EH (cell line): ENCODE measurements around the gene CCDC68.

Experiments used
- DNase-seq: peaks from one replicate; pipeline ENCODE4 v3.0.0-alpha.2; 2015; ENCODE audit warnings: low read depth

Gene CCDC68

DNA sequence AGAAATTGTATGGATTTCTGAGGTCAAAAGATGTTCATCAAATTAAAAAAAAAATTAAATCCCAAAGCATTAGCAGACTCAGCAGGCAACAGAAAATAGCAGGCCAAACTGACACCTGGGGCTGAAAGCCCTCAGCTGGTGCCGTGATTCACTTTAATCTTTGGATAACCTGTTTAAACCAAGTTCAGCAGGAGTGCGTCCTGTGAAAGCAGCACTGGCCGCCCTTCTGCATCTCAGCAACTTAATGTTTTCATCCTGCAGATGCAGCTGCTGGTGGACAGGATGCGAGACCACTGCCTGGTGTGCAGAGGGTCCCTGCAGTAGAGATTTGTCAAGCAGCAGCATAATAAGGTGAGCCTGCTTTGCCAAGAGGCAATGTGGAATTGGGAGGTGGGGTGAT is 41.2 kb downstream of the CCDC68 start:
- no peak for DNase-seq

DNA sequence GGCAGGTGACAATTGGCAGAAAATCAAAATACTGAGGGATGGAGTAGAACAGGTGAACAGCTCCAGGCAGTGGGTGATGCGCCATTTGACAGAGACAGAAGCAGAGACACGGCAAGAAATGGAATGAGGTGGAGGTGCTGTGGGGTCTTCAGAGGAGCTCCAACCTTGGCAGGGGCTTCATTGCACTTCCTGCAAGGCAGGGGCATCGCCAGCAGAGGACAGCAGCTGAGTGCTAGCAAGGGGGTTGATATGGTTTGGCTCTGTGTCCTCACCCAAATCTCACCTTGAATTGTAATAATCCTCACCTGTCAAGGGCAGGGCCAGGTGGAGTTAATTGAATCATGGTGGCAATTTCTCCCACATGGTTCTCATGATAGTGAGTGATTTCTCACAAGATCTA is 42.8 kb downstream of the CCDC68 start:
- DNase-seq, result no peak

DNA sequence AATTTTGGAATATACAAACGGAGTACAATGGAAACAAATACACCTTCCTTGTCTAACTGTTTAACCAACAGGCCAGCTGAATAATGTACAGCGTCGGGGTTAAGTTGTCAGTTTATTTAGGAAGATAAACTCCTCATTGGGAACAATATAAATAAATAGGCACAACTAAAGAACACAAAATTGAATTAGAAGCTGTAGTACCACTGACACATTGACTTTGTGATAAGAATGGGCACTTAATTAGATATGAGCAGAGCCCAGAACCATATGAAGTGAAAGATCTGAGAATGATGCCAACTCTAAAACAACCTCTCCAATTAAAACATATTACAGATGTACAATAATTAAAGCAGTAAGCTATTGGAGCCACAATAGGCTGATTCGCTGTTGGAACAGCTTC is 44.4 kb downstream of the CCDC68 start:
- DNase-seq, result no peak

DNA sequence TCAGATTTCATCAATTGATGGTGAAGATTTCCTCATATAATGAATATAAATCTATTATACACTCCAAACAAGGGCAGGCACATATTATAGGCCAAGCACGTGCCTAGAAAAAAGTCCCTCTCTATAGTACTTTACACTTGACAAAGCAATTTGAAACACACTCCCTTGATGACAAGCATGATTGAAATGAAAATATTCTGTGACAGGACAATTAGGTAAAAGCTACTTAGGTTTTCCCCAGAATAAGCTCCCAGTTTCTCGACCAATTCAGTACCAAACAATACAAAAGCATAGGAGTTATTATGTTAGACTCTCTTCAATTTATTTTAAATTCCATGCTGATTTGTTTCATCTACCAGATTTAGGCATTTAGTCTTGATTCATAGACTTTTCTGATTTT is 47.7 kb downstream of the CCDC68 start:
- no peak for DNase-seq

DNA sequence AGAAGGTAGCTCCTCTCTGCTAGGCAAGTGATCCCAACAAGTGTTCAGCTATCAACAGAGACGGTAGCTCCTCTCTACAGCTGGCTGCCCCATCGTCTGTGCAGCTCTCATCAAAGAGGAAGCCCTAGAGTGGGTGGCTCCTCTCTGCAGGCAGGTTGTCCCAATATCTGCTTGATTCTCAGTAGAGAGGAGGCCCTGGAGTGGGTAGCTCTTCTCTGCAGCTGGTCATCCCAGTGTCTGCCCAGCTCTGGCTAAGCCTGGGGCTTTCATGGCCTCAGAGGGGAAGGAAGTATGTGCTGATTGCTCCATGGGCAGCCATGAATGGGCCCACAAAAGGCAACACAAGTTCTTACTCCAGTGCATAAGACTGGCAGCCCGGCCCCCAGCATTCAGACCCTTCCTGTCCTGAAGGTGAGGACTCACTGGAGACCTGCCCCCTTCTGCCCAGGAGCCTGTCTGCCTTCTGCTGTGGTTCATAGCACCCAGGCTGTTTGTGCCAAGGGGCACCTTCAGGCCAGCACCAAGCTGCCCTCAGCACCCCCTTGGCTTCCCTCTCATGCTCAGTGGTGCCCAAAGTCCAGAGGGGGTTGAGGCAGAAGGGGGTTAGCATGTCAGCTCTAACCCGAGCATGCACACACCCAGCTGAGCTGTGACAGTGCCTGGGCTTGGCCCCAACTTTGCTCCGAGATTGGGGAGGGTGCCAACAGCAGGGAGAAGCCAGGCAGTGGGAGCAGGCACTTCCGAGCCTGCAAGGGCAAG is 48.9 kb downstream of the CCDC68 start:
- DNase-seq, result no peak

DNA sequence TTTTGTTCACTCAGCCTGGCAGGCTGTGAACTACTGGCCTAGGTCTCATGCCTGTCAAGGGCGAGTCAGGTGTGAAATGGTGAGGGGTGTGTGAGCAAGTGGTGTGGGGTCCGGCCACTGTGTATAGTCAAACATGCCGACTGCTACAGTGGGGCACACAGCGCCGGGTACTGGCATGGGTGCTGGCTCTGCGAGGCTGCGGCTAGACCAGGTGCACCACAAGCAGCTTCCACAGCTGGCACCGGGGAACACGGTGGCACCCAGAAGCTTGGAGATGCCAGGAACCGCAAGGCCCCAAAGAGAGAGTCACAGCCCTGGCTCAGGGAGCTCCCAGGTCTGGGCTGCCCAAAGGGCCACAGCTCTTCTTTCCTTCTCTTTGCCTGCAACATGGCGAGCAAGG is 49.7 kb downstream of the CCDC68 start:
- no peak for DNase-seq

DNA sequence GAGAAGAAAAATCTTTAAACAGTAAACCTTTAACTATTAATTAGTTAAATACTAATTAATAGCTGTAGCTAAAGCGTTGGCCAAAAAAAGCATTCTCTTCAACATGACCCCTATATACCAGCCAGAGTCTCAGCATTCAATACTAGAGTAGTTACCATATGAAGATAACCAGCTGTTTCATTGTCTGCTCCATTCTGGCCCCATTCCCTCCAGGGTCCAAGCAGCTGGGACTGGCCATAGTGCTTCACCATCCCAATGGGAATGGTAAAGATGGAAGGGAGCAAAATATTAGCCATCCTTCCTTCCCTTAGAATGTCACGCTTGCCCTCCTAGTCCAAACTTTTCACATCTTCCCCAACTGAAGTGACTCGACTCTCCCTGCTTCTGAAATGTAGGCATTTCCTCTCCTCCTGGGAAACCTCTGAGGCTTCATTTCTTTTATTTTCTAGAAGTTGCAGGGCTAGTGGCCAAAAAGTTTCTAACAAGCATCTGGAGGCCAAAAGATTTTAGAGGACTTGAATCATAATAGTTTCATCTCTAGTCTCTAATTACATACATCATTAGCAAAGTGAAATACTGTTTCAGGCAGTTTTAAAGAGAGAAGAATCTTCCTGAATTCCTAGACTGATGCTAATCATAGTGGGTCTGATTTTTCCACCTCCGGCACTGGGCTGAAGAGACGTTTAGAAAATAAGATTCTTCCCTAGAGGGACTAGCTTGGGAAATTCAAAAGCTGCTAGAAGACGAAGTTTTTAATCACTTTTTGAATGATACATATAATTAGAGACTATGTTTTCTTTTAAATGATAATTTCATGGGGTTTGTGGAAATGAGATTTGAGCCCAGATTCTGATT is 52.7 kb downstream of the CCDC68 start:
- DNase-seq, result peak; percentile 79

DNA sequence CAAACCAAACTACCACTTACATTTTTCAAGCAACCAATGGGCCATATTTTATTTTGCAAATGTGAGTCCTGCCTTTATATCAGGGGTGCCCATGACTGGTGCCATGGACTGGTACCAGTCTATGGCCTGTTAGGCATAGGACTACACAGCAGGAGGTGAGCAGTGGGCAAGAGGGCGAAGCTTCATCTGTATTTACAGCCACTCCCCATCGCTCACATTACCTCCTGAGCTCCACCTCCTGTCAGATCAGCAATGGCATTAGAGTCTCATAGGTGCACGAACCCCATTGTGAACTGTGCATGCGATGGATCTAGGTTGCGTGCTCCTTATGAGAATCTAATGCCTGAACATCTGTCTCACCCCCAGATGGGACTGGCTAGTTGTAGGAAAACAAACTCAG is 53.6 kb downstream of the CCDC68 start:
- DNase-seq, result no peak

DNA sequence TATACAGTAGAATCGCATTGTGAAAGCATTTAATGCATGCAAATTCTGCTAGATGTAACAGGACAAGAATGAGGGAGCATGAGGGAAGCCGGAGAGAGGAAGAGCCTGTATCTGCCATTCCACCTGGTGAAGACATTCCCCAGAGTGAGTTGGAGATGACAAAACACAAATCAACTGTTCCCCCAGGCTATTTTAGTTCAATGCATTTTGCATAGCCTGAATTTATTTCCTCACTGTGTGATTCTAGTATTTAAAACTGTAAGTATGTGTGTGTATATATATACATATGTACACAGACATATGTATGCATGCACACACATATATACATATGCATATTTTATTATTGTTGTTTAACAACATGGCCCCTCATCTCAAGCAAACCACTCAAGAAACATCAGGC is 54.7 kb downstream of the CCDC68 start:
- no peak for DNase-seq

DNA sequence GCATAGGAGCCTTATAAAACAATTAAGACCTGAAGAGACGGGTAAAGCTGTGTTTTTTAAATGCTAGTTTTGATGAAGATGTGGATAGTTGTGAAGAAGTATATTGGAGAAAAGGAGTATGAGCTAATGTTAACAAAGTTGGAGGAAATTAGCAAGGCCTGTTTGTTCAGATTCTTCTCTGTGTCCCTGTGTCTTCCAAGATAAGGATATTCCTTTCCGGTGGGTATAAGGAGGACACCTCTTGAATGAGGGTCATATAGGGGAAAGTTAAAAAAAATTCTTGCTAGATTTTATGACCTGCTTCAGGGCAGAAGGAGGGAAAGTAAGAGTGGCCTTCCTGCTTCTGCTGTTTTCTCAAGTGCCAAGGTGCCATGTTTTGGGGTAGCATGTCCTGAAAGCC is 59.0 kb downstream of the CCDC68 start:
- DNase-seq, result no peak

DNA sequence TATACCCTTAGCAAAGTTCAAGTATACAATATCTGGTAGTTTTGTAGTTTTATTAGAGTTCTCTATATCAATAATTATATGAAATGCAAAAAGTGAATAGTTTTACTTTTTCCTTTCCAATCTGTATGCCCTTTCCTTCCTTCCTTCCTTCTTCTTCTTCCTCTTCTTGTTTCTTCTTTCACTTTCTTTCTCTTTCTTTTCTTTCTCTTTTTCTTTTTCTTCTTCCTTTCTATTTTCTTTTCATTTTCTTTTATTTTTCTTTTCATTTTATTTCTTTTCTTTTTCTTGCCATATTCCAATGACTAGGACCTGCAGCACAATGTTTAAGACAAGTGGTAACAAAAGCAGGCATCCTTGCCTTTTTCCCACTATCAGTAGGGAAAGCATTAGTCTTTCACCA is 59.8 kb downstream of the CCDC68 start:
- no peak for DNase-seq

DNA sequence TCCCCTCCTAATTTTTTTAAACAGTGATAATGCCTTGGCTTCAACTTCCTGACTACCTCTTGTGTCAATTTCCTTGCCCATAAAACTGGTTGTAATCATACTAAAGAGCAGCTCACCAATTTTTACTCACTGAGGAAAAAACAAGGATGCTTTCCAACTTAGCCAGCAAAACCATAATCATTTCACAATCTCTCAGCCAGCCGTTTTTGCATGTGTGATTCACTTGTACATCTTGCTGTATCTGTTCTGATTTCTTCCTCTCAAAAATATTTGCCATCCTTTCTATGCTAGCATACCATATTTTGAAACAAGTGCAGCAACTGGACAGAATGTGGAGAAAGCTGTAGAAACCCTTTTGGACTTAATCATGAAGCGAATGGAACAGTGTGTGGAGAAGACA is 70.3 kb downstream of the CCDC68 start:
- peak; percentile 55 for DNase-seq

DNA sequence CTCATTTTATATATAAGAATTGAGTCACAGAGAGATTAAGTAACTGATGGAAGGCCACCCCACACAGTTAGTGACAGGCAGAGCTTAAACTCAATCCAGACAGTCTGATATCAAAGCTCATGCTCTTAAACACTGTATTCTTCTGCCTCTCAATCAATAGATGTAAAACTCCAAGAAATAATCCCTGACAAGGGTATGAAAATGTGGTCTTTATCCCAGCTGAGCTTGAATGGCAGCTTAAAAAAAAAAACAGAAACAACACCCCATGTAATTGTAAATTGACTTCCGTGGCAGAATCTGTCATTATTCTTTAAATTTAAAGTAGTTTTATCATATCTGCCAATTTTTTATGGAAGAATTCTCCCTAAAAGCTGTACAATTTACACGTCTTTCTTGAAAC is 70.9 kb downstream of the CCDC68 start:
- DNase-seq, result no peak

DNA sequence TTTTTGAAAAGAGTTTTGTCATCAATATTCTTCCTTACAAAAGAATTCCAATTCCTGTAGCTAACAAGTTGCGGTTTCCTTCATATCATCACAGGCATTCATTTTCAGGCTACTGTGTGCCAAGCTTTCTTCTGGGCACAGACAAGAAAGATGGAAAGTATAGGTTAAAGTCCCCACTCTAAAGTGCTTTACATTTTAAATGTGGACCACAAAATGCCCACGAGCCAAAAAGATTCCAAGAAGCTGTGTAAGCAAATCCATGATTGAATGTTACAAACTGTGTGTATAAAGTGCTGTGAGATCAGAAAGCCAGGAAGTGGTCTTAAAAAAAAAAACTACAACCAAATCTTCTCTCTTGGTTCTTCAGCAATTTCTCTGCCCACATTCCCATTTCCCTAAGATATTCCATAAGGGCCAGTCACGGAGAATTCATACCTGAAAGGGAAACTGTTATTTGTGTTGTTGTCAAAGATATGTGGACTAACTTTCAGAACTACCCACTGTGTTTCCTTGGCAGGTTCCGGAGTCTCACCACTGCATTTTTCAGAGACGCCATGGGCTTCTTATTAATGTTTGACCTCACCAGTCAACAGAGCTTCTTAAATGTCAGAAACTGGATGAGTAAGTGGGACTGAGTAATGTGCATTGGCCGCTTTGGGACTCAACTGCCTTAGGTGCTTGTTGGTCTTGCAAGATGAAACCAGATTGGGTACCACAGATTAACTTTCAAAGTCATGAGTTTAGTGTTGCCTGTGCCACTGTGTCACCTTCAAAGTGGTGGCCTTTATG is 75.3 kb downstream of the CCDC68 start:
- DNase-seq, result no peak

DNA sequence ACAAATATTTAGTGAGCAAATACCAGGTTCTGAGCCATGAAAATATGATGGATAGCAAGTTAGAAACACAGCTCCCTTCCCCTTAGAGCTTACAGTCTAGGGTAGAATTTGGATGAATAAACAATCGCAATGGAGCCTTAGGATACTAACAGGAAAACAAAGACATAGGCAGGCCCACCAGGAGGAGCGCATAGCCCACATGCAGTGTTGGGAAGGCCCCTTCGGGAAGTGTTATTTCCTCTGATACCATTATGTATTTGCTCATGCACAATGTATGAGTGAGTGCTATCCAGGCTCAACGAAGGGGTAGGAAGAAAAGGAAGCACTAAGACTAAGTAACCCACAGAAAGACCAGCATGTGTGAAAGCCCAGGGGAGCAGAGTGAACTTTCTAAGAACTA is 76.9 kb downstream of the CCDC68 start:
- DNase-seq, result no peak

DNA sequence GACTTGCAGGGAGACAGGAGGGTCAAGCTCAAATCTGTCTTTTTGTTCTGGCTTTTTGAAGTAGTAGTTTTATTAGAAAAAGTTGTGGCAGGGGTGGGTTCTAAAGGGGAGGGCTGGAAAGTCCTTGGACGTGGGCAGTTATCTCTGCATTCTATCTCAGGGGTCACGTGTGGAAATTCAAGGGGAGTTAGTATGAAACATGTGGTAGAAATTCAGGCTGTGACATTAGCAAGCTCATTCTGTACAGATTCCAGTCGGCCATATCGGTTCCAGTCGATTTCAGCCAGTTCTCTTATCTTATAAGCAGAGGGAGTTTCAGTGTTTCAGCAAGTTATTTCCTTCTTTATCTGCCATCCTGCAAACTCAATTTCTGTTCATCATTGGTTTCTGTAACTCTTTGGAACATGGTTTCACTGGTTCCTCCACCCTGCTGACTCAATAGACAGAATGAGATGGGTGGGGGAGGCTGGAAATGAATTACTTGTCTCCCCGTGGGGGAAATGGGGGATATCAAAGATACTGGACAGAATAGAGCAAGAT is 78.0 kb downstream of the CCDC68 start:
- no peak for DNase-seq

DNA sequence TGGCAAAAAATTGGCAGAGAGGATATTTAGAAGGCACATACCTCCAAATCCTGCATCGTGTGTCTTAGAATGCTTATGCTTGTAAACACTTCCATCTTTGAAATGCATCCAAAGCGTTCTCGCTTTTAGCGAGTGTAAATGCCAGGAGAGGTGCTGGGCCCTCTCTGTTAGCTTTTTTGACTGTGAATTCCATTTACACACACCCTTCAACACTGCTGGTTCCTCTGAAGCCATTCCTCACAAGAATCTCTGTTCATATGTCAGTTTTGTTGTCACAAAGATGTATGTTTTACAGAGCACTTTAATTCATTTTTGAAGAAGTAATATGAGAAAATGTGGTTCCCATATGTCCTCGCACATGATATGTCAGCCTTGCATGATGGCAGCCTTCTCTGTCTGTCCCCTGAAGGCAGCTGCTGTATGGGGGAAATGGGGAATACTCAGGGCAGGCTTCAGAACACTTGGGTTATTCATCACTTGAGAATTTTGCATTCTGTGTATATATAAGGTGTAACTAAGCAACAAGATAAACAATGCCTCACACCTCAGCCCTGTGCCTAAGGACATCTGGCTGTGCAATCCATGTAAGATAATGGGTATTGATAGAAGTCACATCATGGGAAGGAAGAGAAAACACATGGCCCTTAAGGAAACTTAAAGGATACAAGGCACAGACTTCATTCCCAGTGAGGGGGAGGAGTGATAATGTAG is 78.7 kb downstream of the CCDC68 start:
- DNase-seq, result peak; percentile 32

DNA sequence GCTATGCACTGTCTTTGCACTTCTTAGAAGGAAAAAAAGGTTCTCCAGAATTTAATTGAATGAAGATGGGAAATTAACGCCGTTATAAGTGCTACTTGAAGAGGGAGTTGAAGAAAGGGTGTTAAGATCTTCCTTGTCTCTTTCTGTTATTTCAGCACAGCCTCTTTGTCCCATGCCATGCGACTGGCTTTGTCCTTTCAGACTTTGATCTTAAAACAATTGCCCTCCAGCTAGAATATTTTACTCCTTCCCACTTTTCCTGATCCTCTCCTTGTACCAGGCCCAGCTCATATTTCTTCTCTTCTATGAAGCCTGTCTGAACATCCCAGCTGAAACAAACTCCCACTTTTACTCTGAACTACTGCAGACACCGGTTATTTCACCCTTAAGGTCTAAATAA is 79.6 kb downstream of the CCDC68 start:
- no peak for DNase-seq

DNA sequence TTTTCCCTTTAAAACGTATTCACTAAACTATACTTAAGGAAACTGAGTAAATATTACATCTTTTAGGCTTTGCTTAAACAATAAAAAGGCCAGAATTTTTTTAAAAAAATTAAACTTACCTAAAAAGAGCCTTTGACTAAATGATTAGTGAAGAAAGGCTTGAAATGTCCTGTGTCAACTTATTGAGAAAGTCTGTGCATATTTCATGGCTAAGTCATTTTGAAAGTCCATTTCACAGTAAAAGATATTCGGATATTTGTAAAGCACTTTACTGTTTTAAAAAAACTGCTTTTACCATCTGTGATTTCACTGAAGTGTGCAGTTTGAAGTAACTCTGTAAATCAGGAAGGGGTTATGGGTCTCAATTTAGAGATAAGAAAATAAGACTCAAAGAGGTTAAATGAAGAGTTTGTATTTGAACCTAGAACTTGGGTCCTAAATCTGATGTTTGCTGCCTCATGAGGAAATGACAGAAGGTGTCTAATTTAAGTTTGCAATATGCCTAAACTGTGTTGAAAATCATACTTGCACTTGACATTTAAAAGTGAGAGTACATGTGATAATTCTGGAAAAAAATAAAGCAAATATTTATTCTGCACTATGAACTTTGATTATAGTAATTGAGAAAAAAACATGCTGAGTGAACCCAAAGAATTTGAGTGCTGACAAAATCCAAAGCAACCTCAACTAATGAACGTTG is 80.5 kb downstream of the CCDC68 start:
- DNase-seq, result no peak

DNA sequence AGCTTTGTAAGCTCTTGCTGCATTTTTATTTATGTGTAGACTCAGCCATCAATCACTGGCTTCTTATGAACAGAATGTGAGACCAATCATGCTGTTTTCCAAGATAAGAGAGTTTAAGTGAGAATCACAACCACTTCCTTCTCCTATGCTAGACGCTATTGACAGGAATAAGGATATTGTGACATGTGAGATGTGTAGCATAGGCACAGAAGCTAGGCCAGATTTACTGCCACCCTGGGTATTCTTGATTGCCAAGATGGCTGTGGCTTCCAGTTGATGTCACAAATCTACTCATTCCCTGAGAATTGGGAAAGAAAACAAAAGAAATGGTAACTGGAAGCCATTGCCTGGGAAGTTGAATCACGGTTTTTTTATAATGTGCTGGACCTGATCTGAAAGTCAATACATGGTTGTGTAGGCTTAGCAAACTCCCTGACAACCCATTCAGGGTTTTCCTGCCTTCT is 81.1 kb downstream of the CCDC68 start:
- no peak for DNase-seq

DNA sequence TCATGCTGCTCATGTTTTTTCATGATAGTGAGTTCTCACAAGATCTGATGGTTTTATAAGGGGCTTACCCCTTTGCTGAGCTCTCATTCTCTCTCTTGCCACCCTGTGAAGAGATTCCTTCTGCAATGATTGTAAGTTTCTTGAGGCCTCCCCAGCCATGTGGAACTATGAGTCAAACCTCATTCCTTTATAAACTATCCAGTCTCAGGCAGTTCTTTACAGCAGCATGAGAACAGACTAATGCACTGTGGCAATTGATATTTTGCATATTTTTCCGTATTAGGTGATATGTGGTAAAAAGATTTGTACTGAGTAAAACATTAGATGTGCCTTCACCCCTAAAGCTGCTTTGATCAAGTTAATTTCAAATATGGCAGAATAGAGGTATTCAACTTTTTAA is 82.2 kb downstream of the CCDC68 start:
- peak; percentile 37 for DNase-seq
